Vagina (tissue), 2 donors: ENCODE measurements around the gene MRGPRE.

Experiments used
- CTCF ChIP-seq, 3 experiments: fragments of 450-650 bp in 2 of 3; fragments of 200-600 bp in 1 of 3; sonication (generic) in 1 of 3; IDR thresholded peaks; one replicate each; pipeline ENCODE4 v1.5.1; 2017 to 2019; ENCODE audit warnings: antibody characterized with exemption in 3 of 3, mild to moderate bottlenecking in 2 of 3, moderate library complexity in 2 of 3
- POLR2A ChIP-seq, 2 donors: fragments of 450-650 bp; IDR thresholded peaks; one replicate each; pipeline ENCODE4 v1.6.1; 2017; ENCODE audit warnings: antibody characterized with exemption in 2 of 2, mild to moderate bottlenecking in 2 of 2, moderate library complexity in 2 of 2

GRCh38 chr11:3220101-3220500 lies 12.1 kb downstream of the MRGPRE start:
- TF ChIP-seq CTCF (IDR thresholded peaks at IDR 0.05): no peak
- no peak for TF ChIP-seq POLR2A (IDR thresholded peaks at IDR 0.05)
